ENCODE measurements around the gene KLHDC1.

DNA sequence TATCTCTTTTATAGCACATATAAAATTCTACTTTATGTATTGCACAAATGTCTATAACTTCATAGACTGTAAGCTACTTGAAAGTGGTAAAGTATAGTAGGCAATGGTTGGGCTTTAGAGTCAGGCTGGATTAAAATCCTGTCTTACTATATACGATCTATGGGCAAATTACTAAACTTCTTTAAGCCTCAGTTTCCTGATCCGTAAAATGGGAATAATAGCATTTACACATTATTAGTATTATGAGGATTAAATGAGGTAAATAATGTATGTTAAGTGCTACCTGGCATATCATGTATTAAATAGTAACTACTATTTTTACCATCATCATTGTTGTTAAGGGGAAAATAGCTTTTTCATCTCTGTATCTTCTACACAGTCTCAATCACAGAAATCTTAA, 19.3 kb upstream of the KLHDC1 start:
- TF ChIP-seq, protein P1, sequence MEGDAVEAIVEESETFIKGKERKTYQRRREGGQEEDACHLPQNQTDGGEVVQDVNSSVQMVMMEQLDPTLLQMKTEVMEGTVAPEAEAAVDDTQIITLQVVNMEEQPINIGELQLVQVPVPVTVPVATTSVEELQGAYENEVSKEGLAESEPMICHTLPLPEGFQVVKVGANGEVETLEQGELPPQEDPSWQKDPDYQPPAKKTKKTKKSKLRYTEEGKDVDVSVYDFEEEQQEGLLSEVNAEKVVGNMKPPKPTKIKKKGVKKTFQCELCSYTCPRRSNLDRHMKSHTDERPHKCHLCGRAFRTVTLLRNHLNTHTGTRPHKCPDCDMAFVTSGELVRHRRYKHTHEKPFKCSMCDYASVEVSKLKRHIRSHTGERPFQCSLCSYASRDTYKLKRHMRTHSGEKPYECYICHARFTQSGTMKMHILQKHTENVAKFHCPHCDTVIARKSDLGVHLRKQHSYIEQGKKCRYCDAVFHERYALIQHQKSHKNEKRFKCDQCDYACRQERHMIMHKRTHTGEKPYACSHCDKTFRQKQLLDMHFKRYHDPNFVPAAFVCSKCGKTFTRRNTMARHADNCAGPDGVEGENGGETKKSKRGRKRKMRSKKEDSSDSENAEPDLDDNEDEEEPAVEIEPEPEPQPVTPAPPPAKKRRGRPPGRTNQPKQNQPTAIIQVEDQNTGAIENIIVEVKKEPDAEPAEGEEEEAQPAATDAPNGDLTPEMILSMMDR (IDR thresholded peaks at IDR 0.05): no peak
- no peak for TF ChIP-seq EP300 (IDR thresholded peaks at IDR 0.05)
- no peak for TF ChIP-seq POLR2A (IDR thresholded peaks at IDR 0.05)
- no peak for TF ChIP-seq POLR2AphosphoS5 (IDR thresholded peaks at IDR 0.05)

Data from suprapubic skin (tissue), 4 donors.